H1 (cell line): Measurements from ENCODE around the gene PHKA2. TPM values are rescaled to one million over a fixed set of nuclear protein-coding genes. Genes with fewer than 3 reads are reported as not detected.

Experiments
- CREB1 ChIP-seq: IDR thresholded peaks from 2 replicates; pipeline ENCODE4 v1.6.1; 2012; ENCODE audit warnings: inconsistent platforms
- GABPA ChIP-seq: IDR thresholded peaks from 2 replicates; pipeline ENCODE4 v1.6.1; 2011; ENCODE audit warnings: mild to moderate bottlenecking, low read length, moderate library complexity, borderline replicate concordance; ENCODE audit not compliant: insufficient read depth
- KDM5A ChIP-seq: fragments of 200-600 bp; IDR thresholded peaks from 2 replicates; pipeline ENCODE4 v1.7.1; 2012; ENCODE audit warnings: mild to moderate bottlenecking, low read length, inconsistent platforms, mixed read lengths
- PHF8 ChIP-seq: fragments of 200-600 bp; sonication (generic); conservative IDR thresholded peaks from 2 replicates; pipeline ENCODE4 v1.7.1; 2012; ENCODE audit warnings: low read depth, mild to moderate bottlenecking, inconsistent platforms, low read length, moderate library complexity
- POLR2A ChIP-seq, 2 experiments: IDR thresholded peaks; 1 replicate in 1 of 2; 2 replicates in 1 of 2; pipeline ENCODE4 v1.6.1; 2011; ENCODE audit warnings: low read depth in 2 of 2, low read length in 2 of 2, mild to moderate bottlenecking in 2 of 2; ENCODE audit errors: control extremely low read depth in 1 of 2
- POLR2AphosphoS5 ChIP-seq: IDR thresholded peaks from 2 replicates; pipeline ENCODE4 v1.6.1; 2011; ENCODE audit warnings: low read depth, low read length
- POU5F1 ChIP-seq: IDR thresholded peaks from 2 replicates; pipeline ENCODE4 v1.6.1; 2011; ENCODE audit warnings: low read depth, mild to moderate bottlenecking, low read length, moderate library complexity
- TAF1 ChIP-seq: IDR thresholded peaks from 2 replicates; pipeline ENCODE4 v1.6.1; 2011; ENCODE audit warnings: mild to moderate bottlenecking, low read depth, low read length
- polyA plus RNA-seq, 7 experiments: library from polyadenylated mRNA; depleted of rRNA in 3 of 7; stranded (reverse) in 5 of 7; unstranded in 2 of 7; fragments of >200 nt in 5 of 7; fragments of 200-250 nt in 2 of 7; gene quantifications; 1 replicate in 5 of 7; 2 replicates in 1 of 7; 4 replicates in 1 of 7; pipeline versions ENCODE4 v1.2.1 to v1.2.3, GENCODE V29; 2011 to 2013; ENCODE audit warnings: missing spikeins in 2 of 7, mixed read lengths in 2 of 7
- total RNA-seq: library from RNA; stranded (reverse); fragmentation: NEBNext Ultra II Directional; extraction: Animal tissue kit (Norgen Biotek cat#: 25700); gene quantifications from 2 replicates; pipeline ENCODE4 v1.2.1, GENCODE V29; 2021

PHKA2 gene
- total and polyA plus RNA-seq, 2 of the 8 experiments (the other 6 are each of a cell fraction or from before 2014, with no cell fraction given) = 28.1 to 35.8 TPM

GRCh38 chrX:18984381-18985185, 669 bp upstream of the PHKA2 start (continued):
- TF ChIP-seq POLR2A (IDR thresholded peaks at IDR 0.05; ENCODE audit: control extremely low read depth in 1 of 2, low read depth in 2 of 2, low read length in 2 of 2) (peak; percentile 31 to 45; a peak in 2 of 3 replicates), CREB1 (0 out of 2 replicates have a peak, but pooled peaks have one; percentile 6), TAF1 (peak; percentile 59; the same call in 1 of the 2 replicates), POU5F1 (no peak), POLR2AphosphoS5 (peak; percentile 58; the same call in 1 of the 2 replicates), GABPA (peak; percentile 94), KDM5A (no peak), PHF8 (peak; percentile 78)
